ENCODE data around the gene METTL24. TPM values are rescaled to one million over a fixed set of nuclear protein-coding genes. Genes with fewer than 3 reads are reported as not detected.

METTL24 gene
- total RNA-seq, 4 donors from 2014 or later, result not detected

GRCh38 chr6:110298916-110299315 lies 59.2 kb downstream of the METTL24 start:
- ATAC-seq (no peak), DNase-seq (no peak)
- in situ Hi-C loops (cut with MboI; ENCODE audit: low sequenced_read_pairs in 4 of 4) (no loop called here), intact Hi-C loops (cut with DNase I; ENCODE audit: low total_unique reads) (no loop called here)
- TF ChIP-seq POLR2A (IDR thresholded peaks at IDR 0.05) (no peak), CTCF (IDR thresholded peaks at IDR 0.05 in 4 of 5, conservative IDR thresholded peaks at IDR 0.05 in 1 of 5) (no peak)
- no peaks in the 10 kb centered on the region for H3K9me3 ChIP-seq
- H3K36me3 ChIP-seq, result no peaks in the 10 kb centered on the region
- H3K4me1 ChIP-seq, result no peaks in the 10 kb centered on the region
- H3K27me3 ChIP-seq, result no peaks in the 10 kb centered on the region
- no peak overlapping the region for H3K4me3 ChIP-seq
- no peak overlapping the region for H3K27ac ChIP-seq

- ATAC-seq (no peak), DNase-seq (no peak)
- H3K36me3 ChIP-seq, result no peaks in the 10 kb centered on the region
- H3K9me3 ChIP-seq, result no peaks in the 10 kb centered on the region
- H3K27ac ChIP-seq, result no peak overlapping the region
- no peaks in the 10 kb centered on the region for H3K27me3 ChIP-seq
- H3K4me3 ChIP-seq, result no peak overlapping the region
- intact Hi-C loops (cut with DNase I; ENCODE audit: low total_unique reads) (no loop called here), in situ Hi-C loops (cut with MboI; ENCODE audit: low sequenced_read_pairs in 4 of 4) (no loop called here)
- no peaks in the 10 kb centered on the region for H3K4me1 ChIP-seq
- TF ChIP-seq POLR2A (IDR thresholded peaks at IDR 0.05), result no peak
- TF ChIP-seq CTCF (IDR thresholded peaks at IDR 0.05 in 4 of 5, conservative IDR thresholded peaks at IDR 0.05 in 1 of 5), result no peak
Observed at GRCh38 chr6:110298411-110298810, 59.7 kb downstream of the METTL24 start.

- Histone ChIP-seq H3K9me3 (no peaks in the 10 kb centered on the region), H3K36me3 (no peaks in the 10 kb centered on the region), H3K4me3 (no peak overlapping the region), H3K4me1 (no peaks in the 10 kb centered on the region), H3K27me3 (no peaks in the 10 kb centered on the region), H3K27ac (no peak overlapping the region)
- no peak for TF ChIP-seq CTCF (IDR thresholded peaks at IDR 0.05 in 4 of 5, conservative IDR thresholded peaks at IDR 0.05 in 1 of 5)
- TF ChIP-seq POLR2A (IDR thresholded peaks at IDR 0.05), result no peak
- in situ Hi-C loops (cut with MboI; ENCODE audit: low sequenced_read_pairs in 4 of 4), result no loop called here
- intact Hi-C loops (cut with DNase I; ENCODE audit: low total_unique reads), result no loop called here
- DNase-seq, result no peak
- no peak for ATAC-seq
Observed at GRCh38 chr6:110296241-110297025, 61.7 kb downstream of the METTL24 start.

GRCh38 chr6:110295451-110296165 lies 62.5 kb downstream of the METTL24 start:
- Histone ChIP-seq H3K27ac (no peak overlapping the region), H3K4me1 (no peaks in the 10 kb centered on the region), H3K4me3 (no peak overlapping the region), H3K27me3 (no peaks in the 10 kb centered on the region), H3K36me3 (no peaks in the 10 kb centered on the region), H3K9me3 (no peaks in the 10 kb centered on the region)
- in situ Hi-C loops (cut with MboI; ENCODE audit: low sequenced_read_pairs in 4 of 4) (no loop called here), intact Hi-C loops (cut with DNase I; ENCODE audit: low total_unique reads) (no loop called here)
- no peak for TF ChIP-seq POLR2A (IDR thresholded peaks at IDR 0.05)
- TF ChIP-seq CTCF (IDR thresholded peaks at IDR 0.05 in 4 of 5, conservative IDR thresholded peaks at IDR 0.05 in 1 of 5), result no peak
- no peak for ATAC-seq
- no peak for DNase-seq
